WI38 (cell line): Measurements from ENCODE around the gene SAMD5.

Experiments used
- H3K4me3 ChIP-seq: 2 replicates; pipeline ENCODE4 v1.5.1; 2011; ENCODE audit warnings: low read depth, mild to moderate bottlenecking, control low read depth, low read length
- CTCF ChIP-seq: IDR thresholded peaks from 2 replicates; pipeline ENCODE4 v1.5.1; 2012; ENCODE audit warnings: low read depth, mild to moderate bottlenecking, control low read depth, low read length

SAMD5 gene

GRCh38 chr6:147603392-147604081 lies 95.0 kb downstream of the SAMD5 start:
- H3K4me3 ChIP-seq: no peak overlapping the region
- TF ChIP-seq CTCF: no peak

- H3K4me3 ChIP-seq: no peak overlapping the region
- no peak for TF ChIP-seq CTCF
Measured at GRCh38 chr6:147604373-147604772, 95.9 kb downstream of the SAMD5 start.

- TF ChIP-seq CTCF: no peak
Measured at GRCh38 chr6:147611992-147612391, 103.5 kb downstream of the SAMD5 start.

GRCh38 chr6:147614501-147614900 lies 106.0 kb downstream of the SAMD5 start:
- TF ChIP-seq CTCF: no peak
- H3K4me3 ChIP-seq: no peak overlapping the region

More at GRCh38 chr6:147611992-147612391, 103.5 kb downstream of the SAMD5 start:
- H3K4me3 ChIP-seq: no peak overlapping the region

- H3K4me3 ChIP-seq: no peak overlapping the region
- TF ChIP-seq CTCF: no peak
Measured at GRCh38 chr6:147615659-147616456, 107.4 kb downstream of the SAMD5 start.

GRCh38 chr6:147617366-147617765 lies 108.9 kb downstream of the SAMD5 start:
- no peak for TF ChIP-seq CTCF
- H3K4me3 ChIP-seq: no peak overlapping the region

- TF ChIP-seq CTCF: no peak
- H3K4me3 ChIP-seq: no peak overlapping the region
Measured at GRCh38 chr6:147618457-147618856, 110.0 kb downstream of the SAMD5 start.
